H1 (cell line): ENCODE results near the gene CSF1. TPM values are rescaled to one million over a fixed set of nuclear protein-coding genes. Genes with fewer than 3 reads are reported as not detected.

Experiments used
- CTCF ChIA-PET: fragments of 300-600 bp; sonication (Branson Sonifier 250); formaldehyde crosslinking; loops from one replicate; lab custom pipeline; 2021; ENCODE audit not compliant: partially characterized antibody; lab: Charles Lee
- POLR2A ChIA-PET: fragments of 300-600 bp; sonication (Branson Sonifier 250); formaldehyde crosslinking; loops from one replicate; lab custom pipeline; 2021; ENCODE audit warnings: inconsistent platforms; ENCODE audit not compliant: partially characterized antibody; lab: Charles Lee
- DNase-seq, 2 experiments: peaks; one replicate each; pipeline versions ENCODE4 v3.0.0 to v3.0.0-alpha.2; 2010 to 2022; ENCODE audit warnings: low spot score in 2 of 2, low read depth in 1 of 2, mixed read lengths in 1 of 2
- FAIRE-seq: peaks from 2 replicates; lab custom pipeline; 2011; peaks lifted over from hg19 to GRCh38; lab: Jason Lieb, UNC
- H2AFZ ChIP-seq: 2 replicates; pipeline ENCODE4 v1.8.1; 2012; ENCODE audit warnings: low read length, inconsistent platforms
- H2AK5ac ChIP-seq: 2 replicates; pipeline ENCODE4 v1.6.1; 2013; ENCODE audit warnings: low read depth, low read length
- H2BK120ac ChIP-seq: replicated peaks from 2 replicates; pipeline ENCODE3; 2013; ENCODE audit warnings: low read depth, low read length, inconsistent platforms
- H2BK12ac ChIP-seq: 2 replicates; pipeline ENCODE4 v1.6.1; 2013; ENCODE audit warnings: low read depth, low read length
- H2BK15ac ChIP-seq: 2 replicates; pipeline ENCODE4 v1.6.1; 2013; ENCODE audit warnings: low read length
- H2BK20ac ChIP-seq: 2 replicates; pipeline ENCODE4 v1.6.1; 2013; ENCODE audit warnings: low read length
- H2BK5ac ChIP-seq: 2 replicates; pipeline ENCODE4 v1.6.1; 2013; ENCODE audit warnings: low read depth, low read length
- H3K14ac ChIP-seq: 2 replicates; pipeline ENCODE4 v1.6.1; 2013; ENCODE audit warnings: inconsistent platforms; ENCODE audit not compliant: insufficient read length
- H3K18ac ChIP-seq: 2 replicates; pipeline ENCODE4 v1.6.1; 2013; ENCODE audit warnings: low read length; ENCODE audit errors: extremely low read depth
- H3K23ac ChIP-seq: 2 replicates; pipeline ENCODE4 v1.6.1; 2013; ENCODE audit warnings: inconsistent platforms; ENCODE audit not compliant: insufficient read length
- H3K23me2 ChIP-seq: 2 replicates; pipeline ENCODE4 v1.6.1; 2013; ENCODE audit warnings: low read depth, low read length
- H3K27ac ChIP-seq: 2 replicates; pipeline ENCODE4 v1.6.1; 2011; ENCODE audit warnings: low read depth, low read length, inconsistent platforms
- H3K27me3 ChIP-seq, 4 experiments: replicated peaks in 1 of 4; 1 replicate in 1 of 4; 2 replicates in 3 of 4; pipeline versions ENCODE4 v1.6.1 to v1.8.1; 2011 to 2013; ENCODE audit warnings: low read length in 3 of 4, mild to moderate bottlenecking in 3 of 4, inconsistent platforms in 2 of 4, mixed read lengths in 2 of 4, moderate library complexity in 1 of 4; ENCODE audit not compliant: control insufficient read depth in 3 of 4, insufficient read depth in 3 of 4; ENCODE audit errors: extremely low read depth in 1 of 4
- H3K36me3 ChIP-seq, 4 experiments: 2 replicates each; pipeline versions ENCODE4 v1.6.1 to v1.8.1; 2011 to 2013; ENCODE audit warnings: mild to moderate bottlenecking in 4 of 4, low read length in 3 of 4, moderate library complexity in 2 of 4, control low read depth in 1 of 4, inconsistent platforms in 1 of 4; ENCODE audit not compliant: insufficient read depth in 4 of 4, control insufficient read depth in 2 of 4
- H3K4ac ChIP-seq: replicated peaks from 2 replicates; pipeline ENCODE3; 2013; ENCODE audit warnings: low read length, low read depth, mixed read lengths, inconsistent platforms; ENCODE audit not compliant: insufficient read length
- H3K4me1 ChIP-seq, 4 experiments: replicated peaks in 1 of 4; 1 replicate in 1 of 4; 2 replicates in 3 of 4; pipeline versions ENCODE4 v1.6.1 to v1.8.1; 2011 to 2013; ENCODE audit warnings: low read length in 3 of 4, inconsistent platforms in 2 of 4, mixed read lengths in 1 of 4; ENCODE audit not compliant: insufficient read depth in 4 of 4, control insufficient read depth in 3 of 4
- H3K4me2 ChIP-seq, 2 experiments: 2 replicates each; pipeline versions ENCODE4 v1.6.1 to v1.8.1; 2011 to 2013; ENCODE audit warnings: low read depth in 2 of 2, low read length in 2 of 2, control low read depth in 1 of 2, inconsistent platforms in 1 of 2, mild to moderate bottlenecking in 1 of 2; ENCODE audit not compliant: insufficient read depth in 1 of 2
- H3K4me3 ChIP-seq, 4 experiments: fragments of 200-600, 300-600 bp in 1 of 4; sonication (generic), shearing (Covaris generic), sonication (Bioruptor Twin) in 1 of 4; 2 replicates each; pipeline versions ENCODE4 v1.5.1 to v1.8.1; 2011 to 2016; ENCODE audit warnings: low read length in 4 of 4, low read depth in 3 of 4, control low read depth in 2 of 4, inconsistent platforms in 2 of 4, mild to moderate bottlenecking in 2 of 4, mixed read lengths in 1 of 4, moderate library complexity in 1 of 4; ENCODE audit not compliant: insufficient read depth in 2 of 4; ENCODE audit errors: extremely low read depth in 1 of 4
- H3K56ac ChIP-seq: replicated peaks from 2 replicates; pipeline ENCODE3; 2013; ENCODE audit warnings: low read depth, mild to moderate bottlenecking, mixed read lengths, low read length, inconsistent platforms; ENCODE audit not compliant: insufficient read length
- H3K79me1 ChIP-seq: 2 replicates; pipeline ENCODE4 v1.6.1; 2013; ENCODE audit warnings: low read depth, low read length, control low read depth
- H3K79me2 ChIP-seq, 2 experiments: 2 replicates each; pipeline versions ENCODE4 v1.6.1 to v1.8.1; 2012 to 2013; ENCODE audit warnings: low read length in 2 of 2, mild to moderate bottlenecking in 2 of 2, inconsistent platforms in 1 of 2; ENCODE audit not compliant: insufficient read depth in 2 of 2, control insufficient read depth in 1 of 2
- H3K9ac ChIP-seq, 4 experiments: replicated peaks in 1 of 4; 1 replicate in 1 of 4; 2 replicates in 3 of 4; pipeline versions ENCODE4 v1.6.1 to v1.8.1; 2011 to 2013; ENCODE audit warnings: low read depth in 3 of 4, low read length in 3 of 4, control low read depth in 2 of 4, mild to moderate bottlenecking in 2 of 4, moderate library complexity in 2 of 4, inconsistent platforms in 1 of 4; ENCODE audit errors: extremely low read depth in 1 of 4
- H3K9me3 ChIP-seq, 2 experiments: 2 replicates each; pipeline versions ENCODE4 v1.6.1 to v1.8.1; 2012 to 2013; ENCODE audit warnings: mild to moderate bottlenecking in 2 of 2, moderate library complexity in 2 of 2, control low read depth in 1 of 2, inconsistent platforms in 1 of 2, low read depth in 1 of 2, low read length in 1 of 2, mixed read lengths in 1 of 2; ENCODE audit not compliant: insufficient read depth in 2 of 2
- H4K20me1 ChIP-seq, 2 experiments: replicated peaks in 1 of 2; 2 replicates each; pipeline versions ENCODE3 to v1.8.1; 2011 to 2013; ENCODE audit warnings: inconsistent platforms in 2 of 2, low read length in 2 of 2, mild to moderate bottlenecking in 1 of 2; ENCODE audit not compliant: insufficient read depth in 2 of 2, control insufficient read depth in 1 of 2
- H4K5ac ChIP-seq: 2 replicates; pipeline ENCODE4 v1.6.1; 2013; ENCODE audit warnings: low read length, low read depth, mixed read lengths, inconsistent platforms; ENCODE audit not compliant: insufficient read length
- H4K8ac ChIP-seq: 2 replicates; pipeline ENCODE4 v1.8.0; 2013; ENCODE audit warnings: mild to moderate bottlenecking, moderate library complexity, low read length, inconsistent platforms; ENCODE audit not compliant: insufficient read depth; ENCODE audit errors: extremely low read depth
- H4K91ac ChIP-seq: replicated peaks from 2 replicates; pipeline ENCODE3; 2013; ENCODE audit warnings: low read length, mixed read lengths, inconsistent platforms; ENCODE audit not compliant: insufficient read length
- BCL11A ChIP-seq, 2 experiments: IDR thresholded peaks; one replicate each; pipeline ENCODE4 v1.6.1; 2011; ENCODE audit warnings: low read depth in 2 of 2, low read length in 2 of 2, mild to moderate bottlenecking in 2 of 2
- CHD1 ChIP-seq: IDR thresholded peaks from 2 replicates; pipeline ENCODE4 v1.6.1; 2012; ENCODE audit warnings: low read depth, low read length, improper control_type of control experiment
- JUN ChIP-seq: IDR thresholded peaks from 2 replicates; pipeline ENCODE4 v1.6.1; 2011; ENCODE audit warnings: low read depth, mild to moderate bottlenecking, improper control_type of control experiment, low read length
- RBBP5 ChIP-seq: IDR thresholded peaks from 2 replicates; pipeline ENCODE4 v1.7.1; 2012; ENCODE audit warnings: low read depth, mild to moderate bottlenecking, inconsistent platforms, low read length, moderate library complexity, borderline replicate concordance
- RFX5 ChIP-seq: IDR thresholded peaks from 2 replicates; pipeline ENCODE4 v1.6.1; 2011; ENCODE audit warnings: low read depth, low read length, improper control_type of control experiment, borderline replicate concordance
- SP2 ChIP-seq: IDR thresholded peaks from 2 replicates; pipeline ENCODE4 v1.6.1; 2012; ENCODE audit warnings: mild to moderate bottlenecking, low read length, inconsistent platforms
- ZNF274 ChIP-seq: IDR thresholded peaks from 2 replicates; pipeline ENCODE4 v1.7.0; 2012; ENCODE audit warnings: low read length, borderline replicate concordance; ENCODE audit errors: extremely low read depth
- WGBS, 2 experiments: shearing (Covaris generic) in 1 of 2; methylation state at CpG; one replicate each; pipeline versions ENCODE4 v1.1.6 to v1.1.7; 2013 to 2015; ENCODE audit warnings: low lambda C conversion rate in 2 of 2, mixed read lengths in 2 of 2, inconsistent platforms in 1 of 2, low coverage in 1 of 2, missing lambda C conversion rate in 1 of 2; ENCODE audit not compliant: insufficient replicate concordance in 2 of 2, insufficient coverage in 1 of 2, insufficient read length in 1 of 2; ENCODE audit errors: extremely low coverage in 1 of 2, missing lambda C conversion rate in 1 of 2; 5-methylcytosine and 5-hydroxymethylcytosine counted together
- polyA plus RNA-seq, 7 experiments: library from polyadenylated mRNA; depleted of rRNA in 3 of 7; stranded (reverse) in 5 of 7; unstranded in 2 of 7; fragments of >200 nt in 5 of 7; fragments of 200-250 nt in 2 of 7; gene quantifications; 1 replicate in 5 of 7; 2 replicates in 1 of 7; 4 replicates in 1 of 7; pipeline versions ENCODE4 v1.2.1 to v1.2.3, GENCODE V29; 2011 to 2013; ENCODE audit warnings: missing spikeins in 2 of 7, mixed read lengths in 2 of 7
- total RNA-seq: library from RNA; stranded (reverse); fragmentation: NEBNext Ultra II Directional; extraction: Animal tissue kit (Norgen Biotek cat#: 25700); gene quantifications from 2 replicates; pipeline ENCODE4 v1.2.1, GENCODE V29; 2021

CSF1 gene
- total and polyA plus RNA-seq, 2 of the 8 experiments (the other 6 are each of a cell fraction or from before 2014, with no cell fraction given): 3.3 to 5.4 TPM

- no peak overlapping the region for H3K56ac ChIP-seq
- H2BK15ac ChIP-seq: no peak overlapping the region
- DNase-seq (no peak), FAIRE-seq (no peak)
- H4K5ac ChIP-seq: no peak overlapping the region
- no peaks in the 10 kb centered on the region for H3K79me2 ChIP-seq
- H3K27me3 ChIP-seq: no peaks in the 10 kb centered on the region; a peak in 1 of 7 replicates
- H2BK5ac ChIP-seq: no peak overlapping the region
- no peak overlapping the region for H3K4me2 ChIP-seq
- H4K8ac ChIP-seq: no peak overlapping the region
- no peak overlapping the region for H3K4me3 ChIP-seq
- no peak overlapping the region for H2AFZ ChIP-seq
- H3K36me3 ChIP-seq: no peaks in the 10 kb centered on the region
- no peaks in the 10 kb centered on the region; the same call in 1 of the 2 replicates for H3K23me2 ChIP-seq
- TF ChIP-seq JUN: no peak
- no peak for TF ChIP-seq RFX5
- no peak for TF ChIP-seq RBBP5
- TF ChIP-seq BCL11A (IDR thresholded peaks at IDR 0.05; ENCODE audit: low read depth in 2 of 2, low read length in 2 of 2): no peak
- no peak for TF ChIP-seq SP2
- TF ChIP-seq ZNF274: no peak
- TF ChIP-seq CHD1: no peak
- ChIA-PET CTCF (interaction anchor here (0.8 to 2.2 kb wide), 10 partner anchors 10 to 283 kb away, joined by 3 to 10 read pairs (median 4); partner anchors contain the start of gene AHCYL1), POLR2A (interaction anchor here (1.2 kb wide), 1 partner anchor 11 kb away, joined by 3 read pairs; no protein-coding TSS in a partner anchor)
- no peaks in the 10 kb centered on the region for H3K79me1 ChIP-seq
- 81% methylated on average over 8 of the region's 8 CpGs; no CpG with 5 or more reads in 1 of the 2 experiments for WGBS, 2 experiments
- H3K4me1 ChIP-seq: peaks cover 0 to 3% (median 0%) of the 10 kb centered on the region in 4 experiments; a peak in 2 of 7 replicates
- no peak overlapping the region for H4K91ac ChIP-seq
- H2BK20ac ChIP-seq: no peak overlapping the region
- H2BK120ac ChIP-seq: no peak overlapping the region
- no peak overlapping the region for H3K4ac ChIP-seq
- no peak overlapping the region for H3K27ac ChIP-seq
- H4K20me1 ChIP-seq: no peaks in the 10 kb centered on the region
- H3K9me3 ChIP-seq: no peaks in the 10 kb centered on the region
- H2AK5ac ChIP-seq: no peak overlapping the region
- H2BK12ac ChIP-seq: no peak overlapping the region
- H3K18ac ChIP-seq: no peak overlapping the region
- H3K23ac ChIP-seq: no peak overlapping the region
- no peak overlapping the region for H3K14ac ChIP-seq
- no peak overlapping the region for H3K9ac ChIP-seq
These were observed 14.0 kb upstream of the CSF1 start for GRCh38 chr1:109896681-109897080.
